Endothelial cell (in vitro differentiated cells): ENCODE results near the gene TP53TG5. TPM values are rescaled to one million over a fixed set of nuclear protein-coding genes. Genes with fewer than 3 reads are reported as not detected.

Experiments used
- DNase-seq: peaks from one replicate; pipeline ENCODE4 v3.0.0; 2021; ENCODE audit warnings: low spot score
- H3K27ac Mint-ChIP-seq: one replicate; pipeline ENCODE4 v1.8.0; 2021; ENCODE audit warnings: mixed read lengths, inconsistent platforms; ENCODE audit not compliant: unreplicated experiment
- H3K27me3 Mint-ChIP-seq: one replicate; pipeline ENCODE4 v1.8.0; 2021; ENCODE audit warnings: mild to moderate bottlenecking, moderate library complexity, mixed read lengths, inconsistent platforms; ENCODE audit not compliant: unreplicated experiment
- H3K36me3 Mint-ChIP-seq: one replicate; pipeline ENCODE4 v1.8.0; 2021; ENCODE audit warnings: mild to moderate bottlenecking, low read depth, mixed read lengths, inconsistent platforms; ENCODE audit not compliant: unreplicated experiment
- H3K4me1 Mint-ChIP-seq: one replicate; pipeline ENCODE4 v1.8.0; 2021; ENCODE audit warnings: mild to moderate bottlenecking, mixed read lengths, inconsistent platforms; ENCODE audit not compliant: unreplicated experiment
- H3K4me3 Mint-ChIP-seq: one replicate; pipeline ENCODE4 v1.8.0; 2021; ENCODE audit warnings: mild to moderate bottlenecking, mixed read lengths, inconsistent platforms; ENCODE audit not compliant: unreplicated experiment
- H3K9me3 Mint-ChIP-seq: one replicate; pipeline ENCODE4 v1.8.0; 2021; ENCODE audit warnings: mixed read lengths, inconsistent platforms; ENCODE audit not compliant: unreplicated experiment
- total RNA-seq: library from RNA; stranded (reverse); fragmentation: NEBNext Ultra II Directional; extraction: Animal tissue kit (Norgen Biotek cat#: 25700); gene quantifications from one replicate; pipeline ENCODE4 v1.2.1, GENCODE V29; 2021; ENCODE audit not compliant: unreplicated experiment
- TF ChIP-seq, protein P1 (sequence below): fragments of 200-600 bp; sonication (generic); IDR thresholded peaks from one replicate; pipeline ENCODE4 v1.5.0; 2021; ENCODE audit warnings: antibody characterized with exemption; ENCODE audit not compliant: unreplicated experiment

Gene TP53TG5
- total RNA-seq, 1 donor from 2014 or later, result not detected

DNA sequence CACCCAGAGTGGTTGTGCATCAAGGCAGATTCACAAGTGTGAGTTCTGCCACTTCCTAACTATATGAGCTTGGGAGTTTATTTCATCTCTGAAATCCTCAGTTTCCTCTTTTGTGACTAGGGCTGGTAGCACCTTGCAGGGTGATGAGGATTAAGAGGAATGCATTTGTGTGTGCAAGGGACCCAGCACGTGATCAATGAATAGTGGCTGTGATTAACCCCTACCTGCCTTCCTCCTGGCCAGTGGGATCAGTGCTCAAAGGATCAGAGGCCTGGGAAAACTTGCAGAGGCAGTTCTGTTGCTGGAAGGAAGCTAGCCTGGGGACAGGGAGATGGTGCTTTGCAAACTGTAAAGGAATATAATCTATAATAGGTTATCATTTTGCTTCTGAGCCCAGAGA is 37.2 kb downstream of the TP53TG5 start:
- no peaks in the 10 kb centered on the region for H3K27me3 Mint-ChIP-seq
- no peaks in the 10 kb centered on the region for H3K36me3 Mint-ChIP-seq
- TF ChIP-seq, protein P1, sequence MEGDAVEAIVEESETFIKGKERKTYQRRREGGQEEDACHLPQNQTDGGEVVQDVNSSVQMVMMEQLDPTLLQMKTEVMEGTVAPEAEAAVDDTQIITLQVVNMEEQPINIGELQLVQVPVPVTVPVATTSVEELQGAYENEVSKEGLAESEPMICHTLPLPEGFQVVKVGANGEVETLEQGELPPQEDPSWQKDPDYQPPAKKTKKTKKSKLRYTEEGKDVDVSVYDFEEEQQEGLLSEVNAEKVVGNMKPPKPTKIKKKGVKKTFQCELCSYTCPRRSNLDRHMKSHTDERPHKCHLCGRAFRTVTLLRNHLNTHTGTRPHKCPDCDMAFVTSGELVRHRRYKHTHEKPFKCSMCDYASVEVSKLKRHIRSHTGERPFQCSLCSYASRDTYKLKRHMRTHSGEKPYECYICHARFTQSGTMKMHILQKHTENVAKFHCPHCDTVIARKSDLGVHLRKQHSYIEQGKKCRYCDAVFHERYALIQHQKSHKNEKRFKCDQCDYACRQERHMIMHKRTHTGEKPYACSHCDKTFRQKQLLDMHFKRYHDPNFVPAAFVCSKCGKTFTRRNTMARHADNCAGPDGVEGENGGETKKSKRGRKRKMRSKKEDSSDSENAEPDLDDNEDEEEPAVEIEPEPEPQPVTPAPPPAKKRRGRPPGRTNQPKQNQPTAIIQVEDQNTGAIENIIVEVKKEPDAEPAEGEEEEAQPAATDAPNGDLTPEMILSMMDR, result no peak
- no peak overlapping the region for H3K27ac Mint-ChIP-seq
- peaks cover 43% of the 10 kb centered on the region for H3K4me1 Mint-ChIP-seq
- no peak for DNase-seq
- H3K9me3 Mint-ChIP-seq, result no peaks in the 10 kb centered on the region
- H3K4me3 Mint-ChIP-seq, result no peak overlapping the region

DNA sequence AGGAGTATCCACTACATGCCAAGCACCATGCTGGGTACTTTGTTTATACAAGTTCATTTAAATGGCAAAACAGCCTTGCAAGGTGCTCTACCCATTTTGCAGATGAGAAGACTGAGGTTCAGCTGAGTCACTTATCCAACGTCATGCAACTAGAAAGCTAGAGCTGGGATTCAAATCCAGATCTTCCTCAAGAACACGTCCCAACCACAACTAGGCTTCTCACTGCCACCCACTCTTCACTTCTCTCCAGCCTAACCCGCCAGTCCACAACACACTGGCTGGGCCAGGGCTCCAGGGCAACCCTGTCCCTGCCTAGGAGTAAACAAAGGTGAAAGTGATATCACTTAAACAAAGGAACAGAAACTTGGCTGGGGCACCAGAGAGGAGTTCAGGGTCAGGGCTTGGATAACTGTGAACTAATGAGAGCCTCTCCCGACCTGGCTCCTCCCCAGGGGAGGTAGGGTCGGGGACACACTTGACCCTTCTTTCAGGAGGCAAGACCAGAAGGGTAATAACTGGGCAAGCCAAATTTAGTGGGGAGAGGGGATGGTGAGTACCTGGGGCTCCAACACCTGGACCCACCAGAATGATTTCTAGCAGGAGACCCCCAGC is 37.8 kb downstream of the TP53TG5 start:
- H3K4me1 Mint-ChIP-seq, result peaks cover 38% of the 10 kb centered on the region
- DNase-seq, result no peak
- no peaks in the 10 kb centered on the region for H3K9me3 Mint-ChIP-seq
- TF ChIP-seq, protein P1, result no peak
- no peak overlapping the region for H3K4me3 Mint-ChIP-seq
- H3K27me3 Mint-ChIP-seq, result no peaks in the 10 kb centered on the region
- no peaks in the 10 kb centered on the region for H3K36me3 Mint-ChIP-seq
- H3K27ac Mint-ChIP-seq, result no peak overlapping the region

DNA sequence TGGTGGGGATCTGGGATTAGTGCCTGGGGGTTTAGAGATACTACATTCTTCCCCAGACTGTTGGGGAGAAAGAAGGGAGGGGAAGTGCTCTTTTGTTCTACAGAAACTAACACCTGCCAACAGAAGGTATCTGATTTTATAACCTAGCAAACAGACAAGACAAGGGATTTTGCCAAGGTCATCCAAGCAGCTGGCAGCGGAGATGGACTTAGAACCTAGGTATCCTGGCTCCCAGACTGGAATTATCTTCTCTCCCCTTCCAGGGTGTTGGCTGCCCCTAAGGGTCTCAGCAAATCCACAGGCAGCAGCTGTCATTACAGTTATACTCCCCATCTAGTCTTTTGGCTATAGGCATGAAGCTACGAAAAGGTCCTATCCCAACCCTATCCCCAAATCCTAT is 38.3 kb downstream of the TP53TG5 start:
- Mint-ChIP-seq H3K4me3 (no peak overlapping the region), H3K9me3 (no peaks in the 10 kb centered on the region), H3K36me3 (no peaks in the 10 kb centered on the region), H3K27me3 (no peaks in the 10 kb centered on the region), H3K4me1 (peaks cover 33% of the 10 kb centered on the region), H3K27ac (no peak overlapping the region)
- TF ChIP-seq, protein P1, result no peak
- DNase-seq, result no peak

DNA sequence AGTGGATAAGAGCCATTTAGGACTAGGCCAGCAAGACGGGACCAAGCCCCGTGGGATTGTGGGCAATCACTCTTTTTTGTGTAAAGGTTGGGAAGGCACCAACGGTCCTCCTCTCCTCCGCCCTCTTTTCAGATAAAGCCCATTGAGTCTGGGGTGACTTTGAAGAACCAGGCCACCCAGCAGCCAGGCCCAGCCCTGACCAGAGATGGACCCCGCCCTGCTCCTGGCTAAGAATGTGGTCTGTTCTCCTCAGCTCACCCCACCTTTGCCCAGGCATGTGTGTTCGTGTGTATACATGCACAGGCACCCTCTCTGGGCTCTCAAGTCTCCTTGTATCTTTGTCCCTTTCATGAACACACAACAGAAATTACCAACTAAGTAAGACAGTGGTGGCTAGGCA is 39.0 kb downstream of the TP53TG5 start:
- no peak overlapping the region for H3K4me3 Mint-ChIP-seq
- no peak for DNase-seq
- peaks cover 29% of the 10 kb centered on the region for H3K4me1 Mint-ChIP-seq
- TF ChIP-seq, protein P1, result no peak
- H3K27me3 Mint-ChIP-seq, result no peaks in the 10 kb centered on the region
- H3K9me3 Mint-ChIP-seq, result no peaks in the 10 kb centered on the region
- H3K27ac Mint-ChIP-seq, result no peak overlapping the region
- no peaks in the 10 kb centered on the region for H3K36me3 Mint-ChIP-seq

DNA sequence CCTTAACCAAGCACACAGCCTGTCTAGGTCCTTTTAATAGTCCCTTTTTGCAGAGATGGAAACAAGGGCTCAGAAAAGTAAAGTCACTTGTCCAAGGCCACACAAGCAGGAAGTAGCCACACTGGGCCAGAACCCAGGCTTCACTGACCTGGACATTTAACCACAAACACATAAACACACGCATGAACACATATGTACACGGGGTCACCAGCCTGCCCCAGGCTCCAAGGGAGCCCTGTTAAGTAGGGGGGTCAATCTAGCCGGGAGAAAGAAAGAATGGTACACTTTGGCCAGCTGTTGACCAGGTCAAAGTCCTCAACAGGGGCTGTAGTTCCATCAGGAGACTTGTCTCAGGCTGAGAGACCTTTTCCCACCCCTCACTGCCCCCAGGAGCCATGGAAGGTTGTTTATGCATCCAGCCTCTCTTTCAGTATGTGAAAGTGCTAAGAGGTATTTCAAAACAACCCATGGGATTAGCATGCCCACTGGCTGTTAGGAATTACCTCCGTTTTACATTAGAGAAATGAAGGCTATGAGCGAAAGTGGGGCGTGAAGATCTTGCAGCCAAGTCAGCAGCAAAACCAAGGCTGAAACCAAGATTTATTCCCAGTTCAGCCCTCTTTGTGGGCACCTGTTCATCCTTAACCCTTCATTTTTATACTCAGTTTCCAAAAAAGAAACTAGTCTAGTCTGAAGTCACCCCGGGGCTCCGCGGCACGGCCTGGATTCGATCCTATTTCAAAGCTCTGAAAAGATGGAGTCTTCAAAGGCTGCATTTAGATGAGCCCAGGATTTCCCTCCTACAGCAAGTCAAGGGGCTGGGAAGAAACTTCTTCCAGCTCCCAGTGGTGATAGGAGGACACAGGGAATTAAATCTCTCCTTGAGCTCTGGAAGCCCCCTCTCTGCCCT is 39.7 kb downstream of the TP53TG5 start:
- H3K4me1 Mint-ChIP-seq, result peaks cover 28% of the 10 kb centered on the region
- no peaks in the 10 kb centered on the region for H3K9me3 Mint-ChIP-seq
- no peak overlapping the region for H3K4me3 Mint-ChIP-seq
- H3K27me3 Mint-ChIP-seq, result no peaks in the 10 kb centered on the region
- DNase-seq, result no peak
- TF ChIP-seq, protein P1, result no peak
- H3K27ac Mint-ChIP-seq, result no peak overlapping the region
- H3K36me3 Mint-ChIP-seq, result no peaks in the 10 kb centered on the region
